GM19193 (cell line): ENCODE data around the gene MIGA2.
A peak's percentile ranks its signal among the peaks of the same experiment; 100 is the strongest.

ENCODE experiments used
- POLR2A ChIP-seq: IDR thresholded peaks from 4 replicates; pipeline ENCODE4 v1.6.1; 2011; ENCODE audit not compliant: insufficient read depth, insufficient read length; ENCODE audit errors: extremely low read depth

MIGA2 gene

GRCh38 chr9:129023036-129023907, 13.2 kb upstream of the MIGA2 start:
- no peak for TF ChIP-seq POLR2A

- TF ChIP-seq POLR2A, result no peak
These were observed 12.6 kb upstream of the MIGA2 start for GRCh38 chr9:129023908-129024233.

GRCh38 chr9:129026442-129027223, 9.8 kb upstream of the MIGA2 start:
- TF ChIP-seq POLR2A, result no peak

GRCh38 chr9:129027224-129027684, 9.2 kb upstream of the MIGA2 start:
- TF ChIP-seq POLR2A, result no peak

GRCh38 chr9:129027685-129028191, 8.7 kb upstream of the MIGA2 start:
- TF ChIP-seq POLR2A, result no peak

- TF ChIP-seq POLR2A, result peak; percentile 53
These were observed 8.0 kb upstream of the MIGA2 start, which contains the start of gene SH3GLB2 for GRCh38 chr9:129028192-129028966. TSS of gene SH3GLB2 (minus strand) at chr9:129028331. CDS start at chr9:129028154, 177 bp downstream.

GRCh38 chr9:129030191-129030590, 6.2 kb upstream of the MIGA2 start:
- TF ChIP-seq POLR2A, result no peak

GRCh38 chr9:129031514-129031913, 4.9 kb upstream of the MIGA2 start:
- TF ChIP-seq POLR2A, result no peak

- no peak for TF ChIP-seq POLR2A
These were observed 3.8 kb upstream of the MIGA2 start for GRCh38 chr9:129032541-129033159.

- no peak for TF ChIP-seq POLR2A
These were observed 3.2 kb upstream of the MIGA2 start for GRCh38 chr9:129033216-129033615.

- TF ChIP-seq POLR2A, result no peak
These were observed 719 bp downstream of the MIGA2 start for GRCh38 chr9:129036923-129037766.

- no peak for TF ChIP-seq POLR2A
These were observed 1.3 kb downstream of the MIGA2 start for GRCh38 chr9:129037767-129038098.

GRCh38 chr9:129038109-129038852, 1.9 kb downstream of the MIGA2 start:
- no peak for TF ChIP-seq POLR2A
